Natural killer cell (primary cell): Measurements from ENCODE around the gene ATOH8. TPM values are rescaled to one million over a fixed set of nuclear protein-coding genes. Genes with fewer than 3 reads are reported as not detected.

Experiments
- ATAC-seq, 3 donors: fragments of 150-1000 bp in 2 of 3; fragments of 200-7000 bp in 1 of 3; cut with Tn5 transposase; 1 replicate in 1 of 3; 2 replicates in 2 of 3; pipeline ENCODE4 v1.10.0; 2021; ENCODE audit warnings: mild to moderate bottlenecking in 2 of 3, moderate library complexity in 2 of 3
- DNase-seq, 2 donors: peaks; one replicate each; pipeline versions ENCODE4 v3.0.0 to v3.0.0-alpha.2; 2013 to 2021; ENCODE audit warnings: mixed read lengths in 1 of 2
- H3K27ac ChIP-seq: one replicate; pipeline ENCODE4 v1.5.1; 2013; ENCODE audit warnings: mild to moderate bottlenecking, low read length
- H3K27me3 ChIP-seq: one replicate; pipeline ENCODE4 v1.6.1; 2013; ENCODE audit warnings: low read length; ENCODE audit not compliant: control insufficient read depth, insufficient read depth
- H3K36me3 ChIP-seq: one replicate; pipeline ENCODE4 v1.6.1; 2013; ENCODE audit warnings: low read length; ENCODE audit not compliant: control insufficient read depth, insufficient read depth
- H3K4me1 ChIP-seq: one replicate; pipeline ENCODE4 v1.6.1; 2013; ENCODE audit warnings: low read length; ENCODE audit not compliant: control insufficient read depth, insufficient read depth
- H3K4me3 ChIP-seq: one replicate; pipeline ENCODE4 v1.5.1; 2013; ENCODE audit warnings: low read length
- H3K9me3 ChIP-seq: one replicate; pipeline ENCODE4 v1.6.1; 2013; ENCODE audit warnings: low read length; ENCODE audit not compliant: control insufficient read depth, insufficient read depth
- H3K27ac Mint-ChIP-seq, 2 donors: one replicate each; pipeline ENCODE4 v1.8.0; 2022; ENCODE audit warnings: mild to moderate bottlenecking in 2 of 2, mixed read lengths in 2 of 2, moderate library complexity in 1 of 2
- H3K27me3 Mint-ChIP-seq, 2 donors: one replicate each; pipeline ENCODE4 v1.8.0; 2022; ENCODE audit warnings: low read depth in 2 of 2, mixed read lengths in 2 of 2
- H3K36me3 Mint-ChIP-seq: one replicate; pipeline ENCODE4 v1.8.0; 2022; ENCODE audit warnings: mixed read lengths
- H3K4me1 Mint-ChIP-seq, 2 donors: one replicate each; pipeline ENCODE4 v1.8.0; 2022; ENCODE audit warnings: mixed read lengths in 2 of 2
- H3K4me3 Mint-ChIP-seq: one replicate; pipeline ENCODE4 v1.8.0; 2022; ENCODE audit warnings: mild to moderate bottlenecking, moderate library complexity, mixed read lengths
- H3K9me3 Mint-ChIP-seq, 2 donors: one replicate each; pipeline ENCODE4 v1.8.0; 2022; ENCODE audit warnings: mixed read lengths in 2 of 2
- CTCF ChIP-seq: fragments of 200-600 bp; IDR thresholded peaks from one replicate; pipeline ENCODE4 v1.8.0; 2022; ENCODE audit warnings: antibody characterized with exemption
- WGBS: methylation state at CpG from one replicate; pipeline ENCODE4 v1.1.7; 2013; ENCODE audit warnings: missing lambda C conversion rate; ENCODE audit not compliant: insufficient coverage; 5-methylcytosine and 5-hydroxymethylcytosine counted together
- intact Hi-C: fragments of 100-400 bp; cut with micrococcal nuclease; formaldehyde crosslinking; loops from one replicate; pipeline ENCODE4 v1.14.2; 2022
- total RNA-seq, 4 donors: library from RNA; stranded (reverse); fragments of 120-200 nt in 1 of 4; gene quantifications; one replicate each; pipeline versions ENCODE4 v1.2.3 to v1.2.4, GENCODE V29; 2013 to 2022

ATOH8 gene
- total RNA-seq, 3 donors from 2014 or later (not counting 1 experiment from before 2014, with no cell fraction given): 0.23 TPM; not detected in 2

- no peaks in the 10 kb centered on the region for H3K9me3 Mint-ChIP-seq
- H3K27ac Mint-ChIP-seq: no peak overlapping the region
- WGBS: 75% methylated on average over 4 of the region's 4 CpGs
- no peak for TF ChIP-seq CTCF
- Histone ChIP-seq H3K27ac (no peak overlapping the region), H3K4me1 (peaks cover 6% of the 10 kb centered on the region), H3K4me3 (no peak overlapping the region), H3K36me3 (no peaks in the 10 kb centered on the region), H3K27me3 (peaks cover 8% of the 10 kb centered on the region), H3K9me3 (no peaks in the 10 kb centered on the region)
- DNase-seq (no peak), ATAC-seq (no peak)
- no peaks in the 10 kb centered on the region for H3K36me3 Mint-ChIP-seq
- intact Hi-C loops: no loop called here
- peaks cover 25 to 36% of the 10 kb centered on the region in 2 donors for H3K27me3 Mint-ChIP-seq
- peaks cover 0 to 10% of the 10 kb centered on the region in 2 donors for H3K4me1 Mint-ChIP-seq
- no peak overlapping the region for H3K4me3 Mint-ChIP-seq
Observed at GRCh38 chr2:85763132-85763531, 9.3 kb downstream of the ATOH8 start.

GRCh38 chr2:85763831-85764230, 10.0 kb downstream of the ATOH8 start:
- no peak for DNase-seq
- H3K4me3 ChIP-seq: no peak overlapping the region
- 59% methylated on average over 16 of the region's 16 CpGs for WGBS
- ATAC-seq: no peak
- Mint-ChIP-seq H3K36me3 (no peaks in the 10 kb centered on the region), H3K27me3 (peaks cover 25 to 36% of the 10 kb centered on the region in 2 donors), H3K4me3 (no peak overlapping the region), H3K27ac (no peak overlapping the region), H3K4me1 (peaks cover 0 to 10% of the 10 kb centered on the region in 2 donors), H3K9me3 (no peaks in the 10 kb centered on the region)
- H3K36me3 ChIP-seq: no peaks in the 10 kb centered on the region
- H3K27me3 ChIP-seq: peaks cover 8% of the 10 kb centered on the region
- peaks cover 6% of the 10 kb centered on the region for H3K4me1 ChIP-seq
- TF ChIP-seq CTCF: no peak
- H3K9me3 ChIP-seq: no peaks in the 10 kb centered on the region
- H3K27ac ChIP-seq: no peak overlapping the region
- intact Hi-C loops: no loop called here

- intact Hi-C loops: no loop called here
- no peaks in the 10 kb centered on the region for H3K36me3 Mint-ChIP-seq
- H3K4me1 Mint-ChIP-seq: peaks cover 0 to 10% of the 10 kb centered on the region in 2 donors
- H3K27me3 Mint-ChIP-seq: peaks cover 25 to 36% of the 10 kb centered on the region in 2 donors
- H3K9me3 ChIP-seq: no peaks in the 10 kb centered on the region
- no peak overlapping the region for H3K4me3 Mint-ChIP-seq
- peaks cover 6% of the 10 kb centered on the region for H3K4me1 ChIP-seq
- ATAC-seq: no peak
- 20% methylated on average over 25 of the region's 26 CpGs for WGBS
- H3K9me3 Mint-ChIP-seq: no peaks in the 10 kb centered on the region
- no peak for TF ChIP-seq CTCF
- DNase-seq: no peak
- no peaks in the 10 kb centered on the region for H3K36me3 ChIP-seq
- H3K27ac Mint-ChIP-seq: no peak overlapping the region
- peaks cover 8% of the 10 kb centered on the region for H3K27me3 ChIP-seq
- H3K4me3 ChIP-seq: no peak overlapping the region
- no peak overlapping the region for H3K27ac ChIP-seq
Observed at GRCh38 chr2:85765081-85765731, 11.4 kb downstream of the ATOH8 start.

GRCh38 chr2:85766229-85766628, 12.4 kb downstream of the ATOH8 start:
- TF ChIP-seq CTCF: no peak
- Histone ChIP-seq H3K27ac (no peak overlapping the region), H3K4me1 (peaks cover 6% of the 10 kb centered on the region), H3K9me3 (no peaks in the 10 kb centered on the region), H3K4me3 (no peak overlapping the region), H3K36me3 (no peaks in the 10 kb centered on the region), H3K27me3 (peaks cover 11% of the 10 kb centered on the region)
- H3K4me1 Mint-ChIP-seq: peaks cover 0 to 10% of the 10 kb centered on the region in 2 donors
- ATAC-seq (no peak), DNase-seq (no peak)
- H3K27ac Mint-ChIP-seq: no peak overlapping the region
- no peaks in the 10 kb centered on the region for H3K9me3 Mint-ChIP-seq
- H3K4me3 Mint-ChIP-seq: no peak overlapping the region
- 36% methylated on average over 4 of the region's 7 CpGs for WGBS
- H3K36me3 Mint-ChIP-seq: no peaks in the 10 kb centered on the region
- H3K27me3 Mint-ChIP-seq: peaks cover 28 to 40% of the 10 kb centered on the region in 2 donors
- intact Hi-C loops: no loop called here
